NCI-H1436 treated with DMSO at 0.1 percent for 48 hours (cell line): ENCODE measurements around the gene MRPL10.

Experiments
- DNase-seq: peaks from one replicate; lab custom pipeline; 2025; lab: John Stamatoyannopoulos, UW

The MRPL10 gene

GRCh38 chr17:47839071-47839470, 7.7 kb upstream of the MRPL10 start:
- DNase-seq, result no peak

- DNase-seq, result no peak
Observed at GRCh38 chr17:47838636-47839035, 7.3 kb upstream of the MRPL10 start.

GRCh38 chr17:47837401-47838039, 6.2 kb upstream of the MRPL10 start:
- no peak for DNase-seq

GRCh38 chr17:47836601-47837000, 5.3 kb upstream of the MRPL10 start:
- no peak for DNase-seq

- DNase-seq, result no peak
Observed at GRCh38 chr17:47834756-47835155, 3.4 kb upstream of the MRPL10 start.

GRCh38 chr17:47831934-47832327, 590 bp upstream of the MRPL10 start:
- no peak for DNase-seq

GRCh38 chr17:47830396-47831002, 842 bp downstream of the MRPL10 start:
- DNase-seq, result no peak

- DNase-seq, result no peak
Observed at GRCh38 chr17:47829870-47830269, 1.5 kb downstream of the MRPL10 start.

GRCh38 chr17:47823519-47823918, 7.8 kb downstream of the MRPL10 start:
- DNase-seq, result no peak

- no peak for DNase-seq
Observed at GRCh38 chr17:47822785-47823184, 8.6 kb downstream of the MRPL10 start.

- peak; percentile 57 for DNase-seq
Observed at GRCh38 chr17:47821424-47822391, 9.6 kb downstream of the MRPL10 start, which contains the start of gene OSBPL7. OSBPL7 (minus strand) TSS chr17:47821794; CDS start chr17:47820278, 1,516 bp downstream.

- DNase-seq, result no peak
Observed at GRCh38 chr17:47821031-47821423, 10.3 kb downstream of the MRPL10 start.

- DNase-seq, result no peak
Observed at GRCh38 chr17:47820033-47820789, 11.1 kb downstream of the MRPL10 start.

GRCh38 chr17:47819475-47819874, 11.9 kb downstream of the MRPL10 start:
- no peak for DNase-seq

GRCh38 chr17:47818002-47818695, 13.2 kb downstream of the MRPL10 start:
- DNase-seq, result no peak

- no peak for DNase-seq
Observed at GRCh38 chr17:47816947-47817346, 14.4 kb downstream of the MRPL10 start.

- DNase-seq, result no peak
Observed at GRCh38 chr17:47816111-47816735, 15.1 kb downstream of the MRPL10 start.

GRCh38 chr17:47815106-47815918, 16.0 kb downstream of the MRPL10 start:
- no peak for DNase-seq

- no peak for DNase-seq
Observed at GRCh38 chr17:47813512-47814031, 17.8 kb downstream of the MRPL10 start.

GRCh38 chr17:47813077-47813476, 18.3 kb downstream of the MRPL10 start:
- DNase-seq, result no peak
